Activated naive CD4-positive, alpha-beta T cell (primary cell): ENCODE measurements around the gene SLC12A3.

Experiments used
- DNase-seq, 4 experiments: peaks; one replicate each; lab custom pipeline; 2025; lab: John Stamatoyannopoulos, UW

Gene SLC12A3, protein sequence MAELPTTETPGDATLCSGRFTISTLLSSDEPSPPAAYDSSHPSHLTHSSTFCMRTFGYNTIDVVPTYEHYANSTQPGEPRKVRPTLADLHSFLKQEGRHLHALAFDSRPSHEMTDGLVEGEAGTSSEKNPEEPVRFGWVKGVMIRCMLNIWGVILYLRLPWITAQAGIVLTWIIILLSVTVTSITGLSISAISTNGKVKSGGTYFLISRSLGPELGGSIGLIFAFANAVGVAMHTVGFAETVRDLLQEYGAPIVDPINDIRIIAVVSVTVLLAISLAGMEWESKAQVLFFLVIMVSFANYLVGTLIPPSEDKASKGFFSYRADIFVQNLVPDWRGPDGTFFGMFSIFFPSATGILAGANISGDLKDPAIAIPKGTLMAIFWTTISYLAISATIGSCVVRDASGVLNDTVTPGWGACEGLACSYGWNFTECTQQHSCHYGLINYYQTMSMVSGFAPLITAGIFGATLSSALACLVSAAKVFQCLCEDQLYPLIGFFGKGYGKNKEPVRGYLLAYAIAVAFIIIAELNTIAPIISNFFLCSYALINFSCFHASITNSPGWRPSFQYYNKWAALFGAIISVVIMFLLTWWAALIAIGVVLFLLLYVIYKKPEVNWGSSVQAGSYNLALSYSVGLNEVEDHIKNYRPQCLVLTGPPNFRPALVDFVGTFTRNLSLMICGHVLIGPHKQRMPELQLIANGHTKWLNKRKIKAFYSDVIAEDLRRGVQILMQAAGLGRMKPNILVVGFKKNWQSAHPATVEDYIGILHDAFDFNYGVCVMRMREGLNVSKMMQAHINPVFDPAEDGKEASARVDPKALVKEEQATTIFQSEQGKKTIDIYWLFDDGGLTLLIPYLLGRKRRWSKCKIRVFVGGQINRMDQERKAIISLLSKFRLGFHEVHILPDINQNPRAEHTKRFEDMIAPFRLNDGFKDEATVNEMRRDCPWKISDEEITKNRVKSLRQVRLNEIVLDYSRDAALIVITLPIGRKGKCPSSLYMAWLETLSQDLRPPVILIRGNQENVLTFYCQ

DNA sequence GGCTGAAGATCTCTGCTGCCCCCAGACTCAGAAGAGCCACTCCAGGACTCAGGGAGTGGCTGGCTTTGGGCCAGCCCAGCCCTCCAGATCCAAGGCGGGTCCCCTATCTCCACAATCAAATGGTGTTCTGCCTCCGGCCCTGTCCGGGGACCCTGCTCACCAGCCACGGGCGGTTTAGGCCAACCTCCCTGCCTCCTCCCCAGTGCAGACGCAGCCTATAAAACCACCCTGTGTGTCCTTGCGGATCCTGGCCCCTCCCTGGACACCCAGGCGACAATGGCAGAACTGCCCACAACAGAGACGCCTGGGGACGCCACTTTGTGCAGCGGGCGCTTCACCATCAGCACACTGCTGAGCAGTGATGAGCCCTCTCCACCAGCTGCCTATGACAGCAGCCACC is at the start of gene SLC12A3:
TSS of gene SLC12A3 (plus strand) at position 248 of the 400 bp plus-strand sequence. CDS start at position 277, 29 bp downstream.
- DNase-seq, result no peak

- DNase-seq, result no peak
Observed at GRCh38 chr16:56815721-56816120, 49.3 kb upstream of the SLC12A3 start.

DNA sequence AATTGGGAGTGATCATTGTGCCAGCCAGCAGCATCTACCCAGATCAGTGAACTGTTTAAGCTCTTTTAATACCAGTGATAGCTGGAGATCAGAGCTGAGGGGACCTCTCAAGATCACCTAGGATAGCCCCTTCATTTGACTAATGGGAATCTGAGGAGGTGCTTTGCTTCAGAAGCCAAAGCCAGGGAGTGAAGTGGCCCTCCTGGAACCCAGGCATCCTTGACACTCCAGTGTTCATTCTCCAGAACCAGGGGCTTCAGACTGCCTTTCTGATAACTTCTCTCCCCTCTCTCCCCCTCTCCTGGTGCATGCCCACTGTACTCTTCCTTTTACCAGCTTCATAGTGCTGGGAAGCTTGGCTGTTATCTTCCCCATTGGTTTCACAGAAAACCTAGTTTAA is 48.0 kb upstream of the SLC12A3 start:
- no peak for DNase-seq

DNA sequence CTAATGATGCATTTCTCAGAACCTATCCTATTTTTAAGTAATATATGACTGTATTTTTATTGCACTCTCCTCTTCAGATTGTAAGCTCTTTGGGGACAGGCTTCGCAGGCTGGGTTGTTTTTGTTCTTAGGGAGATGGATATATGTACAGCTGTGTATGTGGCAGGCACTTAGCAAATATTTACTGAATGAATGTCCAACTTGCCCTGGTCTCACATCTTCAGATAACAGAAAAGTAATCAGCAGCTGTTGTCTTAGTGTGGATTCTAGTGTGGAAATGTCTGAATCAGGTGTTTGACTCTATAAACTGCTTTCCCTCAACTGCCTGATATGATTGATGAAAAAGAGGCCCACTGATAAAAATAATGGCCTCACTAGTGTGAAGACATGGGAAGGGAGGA is 47.1 kb upstream of the SLC12A3 start:
- no peak for DNase-seq

DNA sequence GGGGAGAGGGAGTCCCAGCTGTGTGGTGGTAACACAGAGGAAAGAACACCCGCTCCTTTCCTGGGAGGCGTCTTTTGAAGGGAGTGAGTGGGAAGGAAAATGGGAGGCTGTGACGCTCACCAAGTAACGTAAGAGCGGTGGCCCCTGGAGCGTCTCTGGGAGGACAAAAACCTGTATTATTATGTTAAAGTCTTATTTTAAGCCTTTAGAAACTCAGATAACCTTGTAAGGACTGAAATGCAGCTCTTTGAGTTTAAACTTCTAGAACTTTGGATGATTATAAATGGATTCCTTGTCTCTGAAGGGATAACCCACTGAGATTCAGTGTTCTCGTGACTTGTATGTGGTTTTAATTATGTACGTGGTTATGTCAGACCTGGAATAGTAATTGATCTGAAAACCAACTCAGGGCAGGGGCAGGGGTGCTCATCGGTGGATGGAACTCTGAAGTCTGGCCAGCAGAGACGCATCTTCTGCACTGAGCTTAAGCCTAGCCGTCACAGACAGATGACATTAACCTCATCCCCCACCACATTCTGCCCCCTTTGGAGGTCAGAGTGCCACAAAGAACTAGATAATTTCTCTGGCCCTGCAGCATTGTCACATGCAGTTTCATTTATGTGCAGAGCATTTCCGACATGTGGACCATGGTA is 41.8 kb upstream of the SLC12A3 start:
- DNase-seq, result no peak

DNA sequence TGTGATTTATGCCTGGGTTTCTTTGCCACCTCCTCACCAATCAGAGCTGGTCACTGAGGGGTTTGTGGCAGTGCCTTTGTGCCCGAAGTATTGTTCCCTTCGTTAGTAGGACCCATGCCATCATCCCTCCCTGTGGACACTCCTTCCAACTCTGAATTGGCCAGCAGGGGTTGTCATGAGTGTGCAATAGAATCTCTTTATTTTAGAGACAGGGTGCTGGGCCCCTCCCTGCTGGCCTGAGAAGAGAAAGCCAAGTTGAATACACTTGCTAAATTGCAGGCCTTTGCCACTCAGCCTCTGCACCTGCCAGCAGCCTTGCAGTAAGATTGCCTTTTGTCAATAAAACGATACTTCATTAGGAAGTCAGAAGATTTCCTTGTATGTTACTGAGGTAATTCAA is 40.7 kb upstream of the SLC12A3 start:
- no peak for DNase-seq

- DNase-seq, result no peak
Observed at GRCh38 chr16:56824804-56825203, 40.2 kb upstream of the SLC12A3 start.

DNA sequence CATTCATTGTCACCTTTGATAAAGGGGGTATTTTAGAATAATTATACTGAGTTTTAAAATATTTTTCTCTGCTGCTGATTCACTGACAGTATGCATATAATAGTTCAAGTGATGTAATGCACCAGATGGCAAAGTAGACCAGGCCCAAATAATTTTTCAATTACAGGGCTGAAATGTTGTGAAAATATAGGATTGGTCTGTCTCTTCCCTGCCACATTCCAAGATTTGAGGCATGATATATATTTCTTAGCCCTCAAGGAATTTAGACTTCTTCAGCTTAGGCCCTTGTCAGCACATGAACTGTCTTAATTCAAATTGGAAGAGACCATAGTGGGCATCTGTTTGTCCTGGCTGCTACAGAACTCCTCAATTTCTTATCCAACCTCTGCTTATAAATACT is 39.2 kb upstream of the SLC12A3 start:
- no peak for DNase-seq

GRCh38 chr16:56828647-56829046 is 36.4 kb upstream of the SLC12A3 start:
- no peak for DNase-seq

DNA sequence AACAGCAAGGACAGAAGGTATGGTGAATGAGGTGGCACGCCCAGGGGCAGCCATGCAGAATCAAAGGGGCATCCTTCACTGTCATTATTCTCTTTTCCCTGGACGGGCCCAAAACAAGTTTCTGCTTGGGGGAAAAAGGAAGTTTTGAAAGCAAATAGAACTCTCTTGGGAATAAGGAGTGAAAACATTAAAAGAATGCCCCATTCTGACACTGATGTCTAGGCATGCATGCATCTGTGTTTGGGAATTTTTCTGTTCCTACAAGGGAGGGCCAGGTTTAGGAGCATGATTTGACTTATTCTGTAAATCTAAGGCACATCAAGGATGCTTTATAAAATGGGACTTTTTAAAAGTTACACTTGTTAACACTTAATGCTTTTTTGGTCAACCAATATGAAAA is 34.3 kb upstream of the SLC12A3 start:
- no peak for DNase-seq

DNA sequence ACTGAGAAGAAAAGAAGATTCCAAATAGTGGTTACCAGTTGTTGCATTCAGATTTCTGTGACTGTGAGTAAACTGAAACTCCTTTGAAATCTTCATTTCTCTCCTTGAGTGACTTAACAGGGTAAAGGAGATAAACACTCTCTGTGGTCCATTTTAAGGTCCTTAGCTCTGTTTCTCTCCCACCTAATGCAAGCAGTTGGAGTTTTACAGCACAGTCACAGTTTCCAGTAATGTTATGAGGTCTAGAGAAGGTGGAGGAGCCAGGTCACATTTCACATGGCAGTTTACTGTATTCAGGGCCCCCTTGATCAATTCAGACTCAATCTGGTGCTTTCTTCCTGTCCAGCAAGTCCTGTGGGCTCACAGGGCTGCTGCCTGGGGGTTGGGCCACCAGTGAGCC is 32.2 kb upstream of the SLC12A3 start:
- no peak for DNase-seq

- DNase-seq, result no peak
Observed at GRCh38 chr16:56833243-56833970, 31.6 kb upstream of the SLC12A3 start.

DNA sequence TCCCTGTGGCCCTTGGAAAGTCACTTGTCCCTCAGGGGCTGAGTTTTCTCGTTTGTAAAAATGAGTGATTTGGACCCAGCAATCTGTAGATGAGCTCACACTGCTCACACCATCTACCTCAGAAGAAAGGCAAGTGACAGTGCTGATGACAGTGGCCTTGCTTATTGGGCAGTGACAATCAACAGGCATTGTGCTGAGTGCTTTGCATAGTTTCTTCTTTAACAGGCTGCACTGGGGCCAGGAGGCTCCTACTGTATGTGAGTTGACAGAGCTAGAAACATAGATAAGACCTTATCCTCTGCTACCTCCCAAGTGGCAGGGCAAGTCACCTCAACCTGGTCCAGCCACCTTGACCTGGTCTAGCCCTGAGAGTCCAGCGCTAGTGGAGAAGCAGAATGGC is 29.7 kb upstream of the SLC12A3 start:
- DNase-seq, result no peak

GRCh38 chr16:56836410-56837230 is 28.4 kb upstream of the SLC12A3 start:
- DNase-seq, result no peak

DNA sequence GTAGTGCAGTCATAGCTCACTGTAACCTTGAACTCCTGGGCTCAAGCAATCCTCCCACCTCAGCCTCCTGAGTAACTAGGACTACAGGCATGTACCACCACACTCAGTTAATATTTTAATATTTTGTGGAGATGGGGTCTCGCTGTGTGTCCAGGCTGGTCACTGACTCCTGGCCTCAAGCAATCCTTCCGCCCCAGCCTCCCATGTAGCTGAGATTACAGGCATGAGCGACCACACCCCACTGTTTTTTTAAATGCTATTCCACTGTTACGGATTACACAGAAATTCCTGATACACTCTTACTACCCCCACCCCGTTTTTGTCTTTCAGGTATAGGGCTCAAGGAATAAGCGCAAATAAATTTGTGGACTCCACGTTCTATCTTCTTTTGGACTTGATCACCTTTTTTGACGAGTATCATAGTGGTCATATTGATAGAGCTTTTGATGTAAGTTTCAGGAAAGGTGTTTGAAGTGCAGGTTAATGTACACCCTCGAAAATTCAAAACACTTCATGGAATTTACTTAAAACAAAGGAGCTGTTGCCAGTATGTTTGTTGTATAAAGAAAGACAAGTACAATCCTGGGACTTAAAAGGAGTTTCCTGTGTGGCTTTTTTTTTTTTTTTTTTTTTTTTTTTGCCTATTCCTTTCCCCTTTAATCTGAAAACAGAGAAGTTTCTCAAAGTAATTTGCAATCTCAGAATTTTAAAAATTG is 26.2 kb upstream of the SLC12A3 start:
- DNase-seq, result no peak

DNA sequence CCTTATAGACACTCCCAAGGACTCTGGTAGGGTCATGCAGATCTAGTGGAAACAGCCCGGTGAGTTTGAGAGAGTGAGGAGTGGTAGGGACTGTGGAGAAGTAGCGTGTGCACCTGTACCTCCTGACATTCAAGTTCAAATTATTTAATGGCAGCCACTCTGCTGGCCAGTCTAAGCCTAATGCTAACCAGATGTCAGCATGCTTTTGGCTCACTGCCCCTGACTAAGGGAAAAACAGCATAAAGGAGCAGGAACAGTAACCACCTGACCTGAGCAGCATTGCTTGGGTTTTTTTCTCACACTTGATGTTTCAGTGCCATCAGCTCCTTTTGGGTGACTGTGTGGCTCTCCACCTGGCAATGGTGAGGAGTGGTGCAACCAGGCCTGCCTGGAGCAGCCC is 23.8 kb upstream of the SLC12A3 start:
- no peak for DNase-seq

DNA sequence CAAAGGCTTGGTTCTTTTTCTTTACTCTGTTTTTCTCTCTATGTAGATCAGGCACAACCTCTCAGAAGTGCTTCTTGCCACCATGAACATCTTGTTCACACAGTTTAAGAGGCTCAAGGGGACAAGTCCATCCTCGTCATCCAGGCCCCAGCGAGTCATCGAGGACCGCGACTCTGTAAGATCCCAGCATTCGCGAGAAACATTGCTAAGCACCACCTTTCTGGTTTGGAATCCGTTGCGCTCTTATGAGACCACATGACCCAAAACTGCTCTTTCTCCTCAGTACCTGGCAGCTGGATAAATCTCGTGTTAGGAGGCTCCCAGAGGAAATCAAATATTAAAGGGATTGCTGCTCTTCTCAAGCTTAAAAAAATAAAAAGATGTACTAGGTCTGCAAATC is 23.3 kb upstream of the SLC12A3 start:
- DNase-seq, result no peak

DNA sequence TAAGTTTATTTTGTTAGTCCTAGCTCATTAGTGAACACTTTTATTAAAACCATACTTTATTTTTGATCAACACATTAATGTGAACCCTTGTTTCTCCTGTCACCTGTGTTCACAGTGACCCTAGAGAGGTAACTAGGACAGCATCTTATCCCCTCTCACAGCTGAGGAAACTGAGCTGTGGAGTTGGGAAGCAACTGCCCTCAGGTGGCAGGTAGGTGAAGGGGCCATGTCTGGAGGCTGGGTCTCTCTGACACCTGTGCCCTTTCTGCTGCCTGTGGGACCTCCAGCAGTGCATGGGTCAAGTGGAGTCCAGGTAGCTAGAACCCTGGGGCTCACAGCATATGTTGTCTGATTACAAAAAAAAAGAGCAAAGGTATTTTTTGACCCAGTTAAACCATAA is 22.9 kb upstream of the SLC12A3 start:
- no peak for DNase-seq

GRCh38 chr16:56844056-56844455 is 21.0 kb upstream of the SLC12A3 start:
- DNase-seq, result no peak
